Epithelial cell of proximal tubule (primary cell): ENCODE measurements around the gene ASMTL. TPM values are rescaled to one million over a fixed set of nuclear protein-coding genes. Genes with fewer than 3 reads are reported as not detected.
"Not testable (repeated sequence)": the region's sequence is repeated elsewhere in the genome, so short reads cannot be mapped to it uniquely, and the experiment has no call there.

Experiments
- DNase-seq: peaks from one replicate; pipeline ENCODE4 v3.0.0-alpha.2; 2011; ENCODE audit warnings: low read depth
- H3K4me3 ChIP-seq: 2 replicates; pipeline ENCODE4 v1.5.1; 2011; ENCODE audit warnings: low read depth, mild to moderate bottlenecking, low read length
- CTCF ChIP-seq: conservative IDR thresholded peaks from 2 replicates; pipeline ENCODE4 v1.5.1; 2012; ENCODE audit warnings: low read depth, mild to moderate bottlenecking, low read length
- total RNA-seq: library from RNA; depleted of rRNA; stranded (reverse); fragments of >200 nt; gene quantifications from 2 replicates; pipeline ENCODE4 v1.2.3, GENCODE V29; 2015

Gene ASMTL
- total RNA-seq, 1 donor from 2014 or later, result 14.4 TPM

GRCh38 chrX:1442016-1442665 is 10.6 kb downstream of the ASMTL start:
- H3K4me3 ChIP-seq, result no peak overlapping the region
- no peak for DNase-seq
- TF ChIP-seq CTCF, result no peak

GRCh38 chrX:1440506-1440905 is 12.2 kb downstream of the ASMTL start:
- no peak for DNase-seq
- H3K4me3 ChIP-seq, result no peak overlapping the region
- no peak for TF ChIP-seq CTCF

- DNase-seq, result no peak
- no peak overlapping the region for H3K4me3 ChIP-seq
- no peak for TF ChIP-seq CTCF
These were observed 17.3 kb downstream of the ASMTL start for GRCh38 chrX:1435241-1435895.

- TF ChIP-seq CTCF, result no peak
- no peak overlapping the region for H3K4me3 ChIP-seq
- DNase-seq, result no peak
These were observed 17.9 kb downstream of the ASMTL start for GRCh38 chrX:1434871-1435240.

GRCh38 chrX:1433646-1434357 is 18.9 kb downstream of the ASMTL start:
- no peak overlapping the region for H3K4me3 ChIP-seq
- no peak for DNase-seq
- TF ChIP-seq CTCF, result no peak

- no peak for TF ChIP-seq CTCF
- no peak for DNase-seq
- no peak overlapping the region for H3K4me3 ChIP-seq
These were observed 22.3 kb downstream of the ASMTL start for GRCh38 chrX:1430451-1430850.

- TF ChIP-seq CTCF, result no peak
- no peak overlapping the region for H3K4me3 ChIP-seq
- no peak for DNase-seq
These were observed 25.0 kb downstream of the ASMTL start for GRCh38 chrX:1427756-1428155.

GRCh38 chrX:1426321-1426720 is 26.4 kb downstream of the ASMTL start:
- H3K4me3 ChIP-seq, DNase-seq: not testable (repeated sequence)
